Measurements from ENCODE around the gene ENKUR.
"Not testable (repeated sequence)": the region's sequence is repeated elsewhere in the genome, so short reads cannot be mapped to it uniquely, and the experiment has no call there.

ENKUR gene

GRCh38 chr10:24974976-24975375 lies 41.0 kb downstream of the ENKUR start:
- H3K36me3 ChIP-seq (ENCODE audit: control insufficient read depth in 2 of 2, insufficient read depth in 2 of 2, low read length in 2 of 2): no peaks in the 10 kb centered on the region
- H3K27ac ChIP-seq (ENCODE audit: low read length): no peak overlapping the region
- no peak overlapping the region for H3K9ac ChIP-seq (ENCODE audit: low read length in 2 of 2)
- H3K9me3 ChIP-seq (ENCODE audit: control insufficient read depth in 2 of 2, low read length in 2 of 2): no peaks in the 10 kb centered on the region
- no peaks in the 10 kb centered on the region for H3K4me1 ChIP-seq (ENCODE audit: control insufficient read depth, insufficient read depth, low read length)
- H3K27me3 ChIP-seq (ENCODE audit: control insufficient read depth in 1 of 2, insufficient read depth in 2 of 2, low read length in 2 of 2): no peaks in the 10 kb centered on the region
- no peak overlapping the region for H3K4me3 ChIP-seq (ENCODE audit: low read length in 2 of 2)

GRCh38 chr10:24973163-24973562 lies 42.8 kb downstream of the ENKUR start:
- H3K9ac ChIP-seq (ENCODE audit: low read length in 2 of 2): no peak overlapping the region
- no peak overlapping the region for H3K27ac ChIP-seq (ENCODE audit: low read length)
- H3K4me1 ChIP-seq (ENCODE audit: control insufficient read depth, insufficient read depth, low read length): no peaks in the 10 kb centered on the region
- no peaks in the 10 kb centered on the region for H3K9me3 ChIP-seq (ENCODE audit: control insufficient read depth in 2 of 2, low read length in 2 of 2)
- H3K27me3 ChIP-seq (ENCODE audit: control insufficient read depth in 1 of 2, insufficient read depth in 2 of 2, low read length in 2 of 2): no peaks in the 10 kb centered on the region
- H3K36me3 ChIP-seq (ENCODE audit: control insufficient read depth in 2 of 2, insufficient read depth in 2 of 2, low read length in 2 of 2): no peaks in the 10 kb centered on the region
- no peak overlapping the region for H3K4me3 ChIP-seq (ENCODE audit: low read length in 2 of 2)

GRCh38 chr10:24971374-24971773 lies 44.6 kb downstream of the ENKUR start:
- Histone ChIP-seq H3K4me1 (ENCODE audit: control insufficient read depth, insufficient read depth, low read length) (no peaks in the 10 kb centered on the region), H3K27me3 (ENCODE audit: control insufficient read depth in 1 of 2, insufficient read depth in 2 of 2, low read length in 2 of 2) (no peaks in the 10 kb centered on the region), H3K4me3 (ENCODE audit: low read length in 2 of 2) (no peak overlapping the region), H3K36me3 (ENCODE audit: control insufficient read depth in 2 of 2, insufficient read depth in 2 of 2, low read length in 2 of 2) (no peaks in the 10 kb centered on the region), H3K9me3 (ENCODE audit: control insufficient read depth in 2 of 2, low read length in 2 of 2) (no peaks in the 10 kb centered on the region), H3K9ac (ENCODE audit: low read length in 2 of 2) (no peak overlapping the region), H3K27ac (ENCODE audit: low read length) (no peak overlapping the region)

GRCh38 chr10:24969841-24970281 lies 46.1 kb downstream of the ENKUR start:
- no peaks in the 10 kb centered on the region for H3K4me1 ChIP-seq (ENCODE audit: control insufficient read depth, insufficient read depth, low read length)
- no peak overlapping the region for H3K4me3 ChIP-seq (ENCODE audit: low read length in 2 of 2)
- no peaks in the 10 kb centered on the region for H3K36me3 ChIP-seq (ENCODE audit: control insufficient read depth in 2 of 2, insufficient read depth in 2 of 2, low read length in 2 of 2)
- H3K9ac ChIP-seq (ENCODE audit: low read length in 2 of 2): no peak overlapping the region
- no peak overlapping the region for H3K27ac ChIP-seq (ENCODE audit: low read length)
- no peaks in the 10 kb centered on the region for H3K9me3 ChIP-seq (ENCODE audit: control insufficient read depth in 2 of 2, low read length in 2 of 2)
- no peaks in the 10 kb centered on the region for H3K27me3 ChIP-seq (ENCODE audit: control insufficient read depth in 1 of 2, insufficient read depth in 2 of 2, low read length in 2 of 2)

- H3K36me3 ChIP-seq (ENCODE audit: control insufficient read depth in 2 of 2, insufficient read depth in 2 of 2, low read length in 2 of 2); H3K4me1 ChIP-seq (ENCODE audit: control insufficient read depth, insufficient read depth, low read length); H3K27ac ChIP-seq (ENCODE audit: low read length); H3K9ac ChIP-seq (ENCODE audit: low read length in 2 of 2); H3K9me3 ChIP-seq (ENCODE audit: control insufficient read depth in 2 of 2, low read length in 2 of 2); H3K27me3 ChIP-seq (ENCODE audit: control insufficient read depth in 1 of 2, insufficient read depth in 2 of 2, low read length in 2 of 2); H3K4me3 ChIP-seq (ENCODE audit: low read length in 2 of 2): not testable (repeated sequence)
Measured at GRCh38 chr10:24968951-24969350, 47.0 kb downstream of the ENKUR start.

- no peaks in the 10 kb centered on the region for H3K36me3 ChIP-seq (ENCODE audit: control insufficient read depth in 2 of 2, insufficient read depth in 2 of 2, low read length in 2 of 2)
- no peak overlapping the region for H3K4me3 ChIP-seq (ENCODE audit: low read length in 2 of 2)
- no peaks in the 10 kb centered on the region for H3K9me3 ChIP-seq (ENCODE audit: control insufficient read depth in 2 of 2, low read length in 2 of 2)
- no peaks in the 10 kb centered on the region for H3K4me1 ChIP-seq (ENCODE audit: control insufficient read depth, insufficient read depth, low read length)
- no peaks in the 10 kb centered on the region for H3K27me3 ChIP-seq (ENCODE audit: control insufficient read depth in 1 of 2, insufficient read depth in 2 of 2, low read length in 2 of 2)
- no peak overlapping the region for H3K27ac ChIP-seq (ENCODE audit: low read length)
- H3K9ac ChIP-seq (ENCODE audit: low read length in 2 of 2): no peak overlapping the region
Measured at GRCh38 chr10:24968349-24968748, 47.6 kb downstream of the ENKUR start.

- Histone ChIP-seq H3K27ac (ENCODE audit: low read length) (no peak overlapping the region), H3K4me1 (ENCODE audit: control insufficient read depth, insufficient read depth, low read length) (no peaks in the 10 kb centered on the region), H3K9ac (ENCODE audit: low read length in 2 of 2) (no peak overlapping the region), H3K27me3 (ENCODE audit: control insufficient read depth in 1 of 2, insufficient read depth in 2 of 2, low read length in 2 of 2) (no peaks in the 10 kb centered on the region), H3K4me3 (ENCODE audit: low read length in 2 of 2) (no peak overlapping the region), H3K36me3 (ENCODE audit: control insufficient read depth in 2 of 2, insufficient read depth in 2 of 2, low read length in 2 of 2) (no peaks in the 10 kb centered on the region), H3K9me3 (ENCODE audit: control insufficient read depth in 2 of 2, low read length in 2 of 2) (no peaks in the 10 kb centered on the region)
Measured at GRCh38 chr10:24966962-24967481, 48.9 kb downstream of the ENKUR start.

- Histone ChIP-seq H3K9me3 (ENCODE audit: control insufficient read depth in 2 of 2, low read length in 2 of 2) (no peaks in the 10 kb centered on the region), H3K27ac (ENCODE audit: low read length) (no peak overlapping the region), H3K27me3 (ENCODE audit: control insufficient read depth in 1 of 2, insufficient read depth in 2 of 2, low read length in 2 of 2) (no peaks in the 10 kb centered on the region), H3K4me1 (ENCODE audit: control insufficient read depth, insufficient read depth, low read length) (no peaks in the 10 kb centered on the region), H3K4me3 (ENCODE audit: low read length in 2 of 2) (no peak overlapping the region), H3K36me3 (ENCODE audit: control insufficient read depth in 2 of 2, insufficient read depth in 2 of 2, low read length in 2 of 2) (no peaks in the 10 kb centered on the region), H3K9ac (ENCODE audit: low read length in 2 of 2) (no peak overlapping the region)
Measured at GRCh38 chr10:24965051-24965450, 50.9 kb downstream of the ENKUR start.

GRCh38 chr10:24963521-24964041 lies 52.4 kb downstream of the ENKUR start:
- H3K4me1 ChIP-seq (ENCODE audit: control insufficient read depth, insufficient read depth, low read length): no peaks in the 10 kb centered on the region
- H3K9me3 ChIP-seq (ENCODE audit: control insufficient read depth in 2 of 2, low read length in 2 of 2): no peaks in the 10 kb centered on the region
- no peak overlapping the region for H3K9ac ChIP-seq (ENCODE audit: low read length in 2 of 2)
- no peaks in the 10 kb centered on the region for H3K36me3 ChIP-seq (ENCODE audit: control insufficient read depth in 2 of 2, insufficient read depth in 2 of 2, low read length in 2 of 2)
- H3K4me3 ChIP-seq (ENCODE audit: low read length in 2 of 2): no peak overlapping the region
- no peak overlapping the region for H3K27ac ChIP-seq (ENCODE audit: low read length)
- no peaks in the 10 kb centered on the region for H3K27me3 ChIP-seq (ENCODE audit: control insufficient read depth in 1 of 2, insufficient read depth in 2 of 2, low read length in 2 of 2)

GRCh38 chr10:24962995-24963394 lies 53.0 kb downstream of the ENKUR start:
- H3K4me1 ChIP-seq (ENCODE audit: control insufficient read depth, insufficient read depth, low read length): no peaks in the 10 kb centered on the region
- no peaks in the 10 kb centered on the region for H3K27me3 ChIP-seq (ENCODE audit: control insufficient read depth in 1 of 2, insufficient read depth in 2 of 2, low read length in 2 of 2)
- H3K36me3 ChIP-seq (ENCODE audit: control insufficient read depth in 2 of 2, insufficient read depth in 2 of 2, low read length in 2 of 2): no peaks in the 10 kb centered on the region
- H3K27ac ChIP-seq (ENCODE audit: low read length): no peak overlapping the region
- H3K4me3 ChIP-seq (ENCODE audit: low read length in 2 of 2): no peak overlapping the region
- H3K9me3 ChIP-seq (ENCODE audit: control insufficient read depth in 2 of 2, low read length in 2 of 2): no peaks in the 10 kb centered on the region
- no peak overlapping the region for H3K9ac ChIP-seq (ENCODE audit: low read length in 2 of 2)

- Histone ChIP-seq H3K27ac (ENCODE audit: low read length) (no peak overlapping the region), H3K27me3 (ENCODE audit: control insufficient read depth in 1 of 2, insufficient read depth in 2 of 2, low read length in 2 of 2) (no peaks in the 10 kb centered on the region), H3K4me3 (ENCODE audit: low read length in 2 of 2) (no peak overlapping the region), H3K36me3 (ENCODE audit: control insufficient read depth in 2 of 2, insufficient read depth in 2 of 2, low read length in 2 of 2) (no peaks in the 10 kb centered on the region), H3K4me1 (ENCODE audit: control insufficient read depth, insufficient read depth, low read length) (no peaks in the 10 kb centered on the region), H3K9me3 (ENCODE audit: control insufficient read depth in 2 of 2, low read length in 2 of 2) (no peaks in the 10 kb centered on the region), H3K9ac (ENCODE audit: low read length in 2 of 2) (no peak overlapping the region)
Measured at GRCh38 chr10:24961582-24961981, 54.4 kb downstream of the ENKUR start.
